IPS DF 6.9 (cell line): ENCODE data around the gene SPCS2.

Source experiments
- DNase-seq: peaks from one replicate; pipeline ENCODE4 v3.0.0-alpha.2; 2013; ENCODE audit warnings: low read depth, low spot score
- H3K27ac ChIP-seq: one replicate; pipeline ENCODE4 v1.5.1; 2013; ENCODE audit warnings: low read length, control low read depth
- H3K27me3 ChIP-seq: 2 replicates; pipeline ENCODE4 v1.6.1; 2013; ENCODE audit warnings: mild to moderate bottlenecking, low read length; ENCODE audit not compliant: control insufficient read depth, insufficient read depth
- H3K36me3 ChIP-seq: 2 replicates; pipeline ENCODE4 v1.6.1; 2013; ENCODE audit warnings: low read length; ENCODE audit not compliant: control insufficient read depth, insufficient read depth
- H3K4me1 ChIP-seq: 2 replicates; pipeline ENCODE4 v1.6.1; 2013; ENCODE audit warnings: low read length; ENCODE audit not compliant: control insufficient read depth, insufficient read depth
- H3K4me3 ChIP-seq: 2 replicates; pipeline ENCODE4 v1.5.1; 2013; ENCODE audit warnings: mild to moderate bottlenecking, low read length
- H3K9me3 ChIP-seq: 2 replicates; pipeline ENCODE4 v1.6.1; 2013; ENCODE audit warnings: low read length, inconsistent platforms; ENCODE audit not compliant: control insufficient read depth, insufficient read depth
- WGBS: extraction: QIAGEN DNeasy Blood & Tissue Kit; methylation state at CpG from one replicate; pipeline ENCODE4 v1.1.7; 2013; ENCODE audit warnings: mixed read lengths, missing lambda C conversion rate; ENCODE audit not compliant: insufficient read length, insufficient coverage; 5-methylcytosine and 5-hydroxymethylcytosine counted together

The SPCS2 gene

GRCh38 chr11:74932169-74932568, 16.9 kb upstream of the SPCS2 start:
- no CpG with 5 or more reads among the region's 5 CpGs for WGBS
- no peak overlapping the region for H3K27ac ChIP-seq
- H3K9me3 ChIP-seq, result no peaks in the 10 kb centered on the region; the same call in 1 of the 2 replicates
- H3K36me3 ChIP-seq, result no peaks in the 10 kb centered on the region; the same call in 1 of the 2 replicates
- no peaks in the 10 kb centered on the region for H3K4me1 ChIP-seq
- no peak overlapping the region for H3K4me3 ChIP-seq
- DNase-seq, result no peak
- no peaks in the 10 kb centered on the region for H3K27me3 ChIP-seq

- H3K36me3 ChIP-seq, result no peaks in the 10 kb centered on the region; the same call in 1 of the 2 replicates
- H3K27ac ChIP-seq, result no peak overlapping the region
- no peak for DNase-seq
- no CpG with 5 or more reads among the region's 2 CpGs for WGBS
- no peaks in the 10 kb centered on the region; the same call in 1 of the 2 replicates for H3K9me3 ChIP-seq
- H3K4me3 ChIP-seq, result no peak overlapping the region
- no peaks in the 10 kb centered on the region for H3K4me1 ChIP-seq
- no peaks in the 10 kb centered on the region for H3K27me3 ChIP-seq
Observed at GRCh38 chr11:74932797-74933196, 16.3 kb upstream of the SPCS2 start.

- no peak overlapping the region for H3K4me3 ChIP-seq
- 100% methylated on average over 2 of the region's 2 CpGs for WGBS
Observed at GRCh38 chr11:74933765-74934164, 15.3 kb upstream of the SPCS2 start.

GRCh38 chr11:74935285-74935684, 13.8 kb upstream of the SPCS2 start:
- DNase-seq, result no peak
- no peaks in the 10 kb centered on the region for H3K4me1 ChIP-seq
- no CpG with 5 or more reads among the region's 2 CpGs for WGBS
- no peaks in the 10 kb centered on the region; the same call in 1 of the 2 replicates for H3K9me3 ChIP-seq
- no peaks in the 10 kb centered on the region; the same call in 1 of the 2 replicates for H3K36me3 ChIP-seq
- no peaks in the 10 kb centered on the region for H3K27me3 ChIP-seq
- no peak overlapping the region for H3K4me3 ChIP-seq
- no peak overlapping the region for H3K27ac ChIP-seq

More at GRCh38 chr11:74933765-74934164, 15.3 kb upstream of the SPCS2 start:
- H3K9me3 ChIP-seq, result no peaks in the 10 kb centered on the region; the same call in 1 of the 2 replicates
- H3K27me3 ChIP-seq, result no peaks in the 10 kb centered on the region
- H3K36me3 ChIP-seq, result no peaks in the 10 kb centered on the region; the same call in 1 of the 2 replicates
- H3K4me1 ChIP-seq, result no peaks in the 10 kb centered on the region
- no peak for DNase-seq
- H3K27ac ChIP-seq, result no peak overlapping the region

GRCh38 chr11:74936087-74936486, 13.0 kb upstream of the SPCS2 start:
- H3K4me3 ChIP-seq, result no peak overlapping the region
- H3K36me3 ChIP-seq, result no peaks in the 10 kb centered on the region; the same call in 1 of the 2 replicates
- H3K9me3 ChIP-seq, result no peaks in the 10 kb centered on the region; the same call in 1 of the 2 replicates
- H3K27ac ChIP-seq, result no peak overlapping the region
- H3K27me3 ChIP-seq, result no peaks in the 10 kb centered on the region
- WGBS, result no CpG with 5 or more reads among the region's 2 CpGs
- H3K4me1 ChIP-seq, result no peaks in the 10 kb centered on the region
- no peak for DNase-seq

GRCh38 chr11:74936976-74937375, 12.1 kb upstream of the SPCS2 start:
- no peak for DNase-seq
- Histone ChIP-seq H3K27me3 (no peaks in the 10 kb centered on the region), H3K4me3 (no peak overlapping the region), H3K9me3 (no peaks in the 10 kb centered on the region; the same call in 1 of the 2 replicates), H3K36me3 (no peaks in the 10 kb centered on the region; the same call in 1 of the 2 replicates), H3K27ac (no peak overlapping the region), H3K4me1 (no peaks in the 10 kb centered on the region)
- WGBS, result no CpG with 5 or more reads among the region's 5 CpGs

- no peak overlapping the region for H3K27ac ChIP-seq
- WGBS, result no CpG with 5 or more reads among the region's 5 CpGs
- DNase-seq, result no peak
- no peaks in the 10 kb centered on the region for H3K27me3 ChIP-seq
- H3K9me3 ChIP-seq, result no peaks in the 10 kb centered on the region; the same call in 1 of the 2 replicates
- no peak overlapping the region for H3K4me3 ChIP-seq
- H3K36me3 ChIP-seq, result no peaks in the 10 kb centered on the region; the same call in 1 of the 2 replicates
- no peaks in the 10 kb centered on the region for H3K4me1 ChIP-seq
Observed at GRCh38 chr11:74937696-74938475, 11.2 kb upstream of the SPCS2 start.

GRCh38 chr11:74941492-74941891, 7.6 kb upstream of the SPCS2 start:
- no peaks in the 10 kb centered on the region for H3K9me3 ChIP-seq
- H3K27me3 ChIP-seq, result no peaks in the 10 kb centered on the region
- DNase-seq, result no peak
- H3K27ac ChIP-seq, result no peak overlapping the region
- H3K36me3 ChIP-seq, result no peaks in the 10 kb centered on the region
- H3K4me1 ChIP-seq, result no peaks in the 10 kb centered on the region
- no peak overlapping the region for H3K4me3 ChIP-seq

GRCh38 chr11:74942073-74942759, 6.8 kb upstream of the SPCS2 start:
- H3K9me3 ChIP-seq, result no peaks in the 10 kb centered on the region
- no CpG with 5 or more reads among the region's 5 CpGs for WGBS
- H3K36me3 ChIP-seq, result no peaks in the 10 kb centered on the region
- no peak for DNase-seq
- H3K4me1 ChIP-seq, result no peaks in the 10 kb centered on the region
- no peaks in the 10 kb centered on the region for H3K27me3 ChIP-seq
- no peak overlapping the region for H3K27ac ChIP-seq
- no peak overlapping the region for H3K4me3 ChIP-seq

GRCh38 chr11:74948546-74948897, 544 bp upstream of the SPCS2 start:
- no peak for DNase-seq
- H3K27ac ChIP-seq, result no peak overlapping the region

More at GRCh38 chr11:74948546-74948897, 544 bp upstream of the SPCS2 start:
- Histone ChIP-seq H3K36me3 (no peaks in the 10 kb centered on the region), H3K9me3 (no peaks in the 10 kb centered on the region), H3K4me1 (no peaks in the 10 kb centered on the region), H3K27me3 (no peaks in the 10 kb centered on the region), H3K4me3 (peak overlapping the region; percentile 73; the same call in 1 of the 2 replicates)
- WGBS, result no CpG with 5 or more reads among the region's 9 CpGs
